GM11168 (cell line): ENCODE data around the gene ANHX.
"Not testable (repeated sequence)": the region's sequence is repeated elsewhere in the genome, so short reads cannot be mapped to it uniquely, and the experiment has no call there.

Source experiments
- in situ Hi-C: fragments of 300-500 bp; cut with MboI; formaldehyde crosslinking; loops from one replicate; pipeline ENCODE4 v1.12.0; 2022; ENCODE audit warnings: low sequenced_read_pairs; ENCODE audit not compliant: unreplicated experiment

ANHX gene

DNA sequence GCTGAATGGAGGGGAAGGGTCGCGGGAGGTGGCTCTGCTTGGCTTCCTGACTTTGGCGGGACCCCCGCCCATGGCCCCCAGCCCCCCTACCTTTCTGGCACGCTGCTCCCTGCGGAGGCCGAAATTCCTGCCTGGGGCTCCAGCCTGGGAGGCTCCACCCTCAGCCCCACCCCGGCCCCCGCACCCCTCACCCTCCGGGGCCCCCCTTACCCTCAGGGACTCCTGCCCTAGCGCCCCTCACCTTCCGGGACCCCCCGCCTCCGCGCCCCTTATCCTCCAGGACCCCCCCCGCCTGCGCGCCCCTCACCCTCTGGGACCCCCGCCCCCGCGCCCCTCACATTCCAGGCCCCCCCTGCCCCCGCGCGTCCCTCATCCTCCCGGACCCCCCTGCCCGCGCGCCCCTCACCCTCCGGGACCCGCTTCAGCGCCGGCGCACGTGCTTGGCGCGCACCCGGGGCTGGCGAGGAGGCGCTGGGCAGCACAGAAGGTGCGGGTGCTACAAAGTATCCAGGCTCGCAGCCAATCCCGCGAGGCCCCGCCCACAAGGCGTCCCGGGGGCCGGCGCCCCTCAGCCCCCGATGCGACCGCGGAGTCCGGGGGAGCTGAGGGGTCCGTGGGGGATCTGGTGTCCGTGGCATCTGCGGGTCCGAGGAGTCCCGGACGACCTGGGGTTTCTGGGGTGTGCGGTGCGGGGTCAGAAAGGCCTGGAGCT lies at the start of gene ANHX:
TSS of gene ANHX (minus strand) at position 477 of the 712 bp plus-strand sequence. CDS start 1,521 bp downstream, outside the sequence.
- in situ Hi-C loops, result no loop called here

DNA sequence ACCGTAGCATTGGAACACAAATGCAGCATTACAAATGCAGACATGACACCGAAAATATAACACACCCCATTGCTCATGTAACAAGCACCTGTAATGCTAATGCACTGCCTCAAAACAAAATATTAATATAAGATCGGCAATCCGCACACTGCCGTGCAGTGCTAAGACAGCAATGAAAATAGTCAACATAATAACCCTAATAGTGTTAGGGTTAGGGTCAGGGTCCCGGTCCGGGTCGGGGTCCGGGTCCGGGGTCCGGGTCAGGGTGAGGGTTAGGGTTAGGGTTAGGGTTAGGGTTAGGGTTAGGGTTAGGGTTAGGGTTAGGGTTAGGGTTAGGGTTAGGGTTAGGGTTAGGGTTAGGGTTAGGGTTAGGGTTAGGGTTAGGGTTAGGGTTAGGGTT lies 29.0 kb upstream of the ANHX start:
- in situ Hi-C loops, result not testable (repeated sequence)

DNA sequence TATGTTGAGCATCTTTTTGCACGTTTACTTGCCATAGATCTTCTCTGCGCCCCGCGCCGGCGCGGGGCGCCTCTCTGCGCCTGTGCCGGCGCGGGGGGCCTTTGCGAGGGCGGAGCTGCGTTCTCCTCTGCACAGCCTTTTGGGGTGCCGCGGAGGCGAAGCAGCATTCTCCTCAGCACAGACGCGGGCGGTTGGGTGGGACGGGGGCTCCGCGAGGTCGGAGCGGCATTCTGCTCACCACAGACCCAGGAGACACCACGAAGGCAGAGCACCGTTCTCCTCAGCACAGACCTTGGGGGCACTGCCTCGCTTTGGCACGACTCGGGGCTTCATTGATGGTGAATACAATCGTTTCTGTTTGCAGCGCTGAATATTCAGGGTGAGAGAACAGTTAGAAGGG lies 28.5 kb upstream of the ANHX start:
- in situ Hi-C loops, result no loop called here

DNA sequence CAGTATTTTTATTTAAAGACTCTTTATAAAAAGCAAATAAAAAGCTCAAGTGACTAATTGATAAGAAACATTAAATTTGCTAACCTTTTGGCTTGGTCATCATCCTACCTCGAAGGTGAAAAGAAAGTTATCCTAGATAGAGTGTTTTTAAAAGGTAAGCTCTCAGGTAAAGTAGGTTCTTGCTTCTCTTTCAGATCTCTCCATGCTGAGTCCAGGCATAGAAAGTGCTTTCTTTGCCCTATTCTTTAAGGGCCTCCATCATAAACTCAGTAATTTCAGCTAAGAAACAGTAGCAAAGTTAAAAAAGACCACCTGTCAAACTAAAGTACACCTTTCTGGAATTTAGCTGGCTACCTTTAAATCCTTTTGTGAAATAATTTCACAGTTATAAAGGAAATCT lies 20.6 kb upstream of the ANHX start:
- in situ Hi-C loops, result no loop called here

DNA sequence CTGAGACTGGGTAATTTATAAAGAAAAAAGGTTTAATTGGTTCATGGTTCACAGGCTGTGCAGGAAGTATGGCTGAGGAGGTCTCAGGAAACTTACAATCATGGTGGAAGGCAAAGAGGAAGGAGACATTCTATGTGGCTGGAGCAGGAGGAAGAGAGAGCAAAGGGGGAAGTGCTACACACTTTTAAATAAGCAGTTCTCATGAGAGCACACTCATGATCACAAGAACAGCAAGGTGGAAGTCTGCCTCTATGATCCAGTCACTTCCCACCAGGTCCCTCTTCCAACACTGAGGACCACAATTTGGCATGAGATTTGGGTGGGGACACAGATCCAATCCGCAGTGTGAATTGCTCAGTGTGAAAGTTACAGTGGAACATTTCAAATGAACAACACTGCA lies 20.2 kb upstream of the ANHX start:
- in situ Hi-C loops, result not testable (repeated sequence)

DNA sequence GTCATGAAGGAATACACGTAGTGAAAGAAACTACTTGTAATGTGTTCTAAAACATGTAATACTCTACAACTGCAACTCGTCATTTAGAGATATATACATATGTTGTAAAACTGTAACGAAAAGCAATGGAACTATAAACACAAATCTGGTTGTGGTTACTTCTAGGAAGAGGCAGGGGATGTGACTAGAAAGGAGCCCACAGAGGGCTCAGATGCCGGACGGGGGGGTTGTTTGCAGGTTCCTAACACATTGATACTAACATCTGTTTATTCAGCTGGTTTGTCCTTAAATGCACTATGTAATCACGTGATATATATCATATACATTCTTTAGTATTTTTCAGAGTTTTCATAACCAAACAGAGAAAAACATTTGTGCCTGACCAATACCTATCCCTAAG lies 16.1 kb upstream of the ANHX start:
- in situ Hi-C loops, result no loop called here

DNA sequence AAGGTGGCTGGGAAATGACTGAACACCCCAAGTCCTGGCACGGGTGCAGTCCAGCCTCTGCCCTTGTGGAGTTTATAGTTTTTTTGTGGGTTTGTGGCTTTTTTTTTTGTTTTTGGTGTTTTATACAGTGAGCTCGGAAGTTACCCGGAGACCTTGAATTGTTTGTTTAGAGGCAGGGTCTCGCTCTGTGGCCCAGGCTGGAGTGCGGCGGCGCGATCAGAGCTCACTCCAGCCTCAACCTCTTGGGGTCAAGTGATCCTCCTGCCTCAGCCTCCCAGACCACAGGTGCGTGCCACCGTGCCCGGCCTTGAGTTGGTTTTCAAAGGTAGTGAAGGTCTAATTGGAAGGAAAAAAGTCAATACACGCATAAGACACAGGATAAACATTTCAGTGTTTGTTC lies 879 bp upstream of the ANHX start:
- in situ Hi-C loops, result no loop called here

DNA sequence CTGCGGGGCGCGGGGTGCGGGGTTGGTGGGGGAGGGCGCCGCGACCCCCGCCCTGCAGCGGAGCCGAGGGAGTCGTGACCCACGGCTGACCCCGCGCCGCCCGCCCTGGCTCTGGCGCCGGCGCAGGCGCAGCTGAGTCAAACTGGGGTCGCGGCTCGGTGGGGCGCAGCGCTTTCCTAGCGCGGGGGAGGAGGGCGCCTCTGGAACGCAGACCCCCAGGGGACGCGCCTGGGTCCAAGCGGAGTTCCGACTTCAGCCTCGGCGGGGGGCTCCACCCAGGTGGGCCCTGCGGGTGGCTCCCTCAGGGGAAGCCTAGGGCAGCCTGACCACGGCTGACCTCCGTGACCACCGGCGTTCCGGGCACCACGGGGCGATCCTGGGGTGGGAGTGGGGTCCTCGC lies 467 bp upstream of the ANHX start:
- in situ Hi-C loops, result no loop called here

DNA sequence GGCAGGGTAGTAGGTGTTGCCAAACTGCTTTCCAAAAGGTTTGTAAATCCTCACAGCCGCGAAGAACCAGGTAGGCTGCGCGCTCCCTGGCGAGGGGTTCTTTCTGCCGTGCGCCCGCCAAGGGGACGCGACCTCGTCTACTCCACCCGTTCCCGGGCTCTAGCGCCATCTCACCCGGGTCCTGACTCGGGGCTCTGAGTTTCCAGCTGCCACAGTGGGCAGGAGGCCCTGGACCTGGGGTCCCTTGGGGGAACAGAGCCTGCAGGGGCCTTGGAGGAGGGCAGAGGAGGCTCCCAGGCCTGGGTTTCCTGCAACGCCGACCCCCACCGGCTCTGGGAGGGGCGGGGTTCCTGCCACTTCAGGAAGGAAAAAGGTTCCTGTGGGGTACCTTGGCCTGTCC lies 706 bp downstream of the ANHX start:
- in situ Hi-C loops, result no loop called here

DNA sequence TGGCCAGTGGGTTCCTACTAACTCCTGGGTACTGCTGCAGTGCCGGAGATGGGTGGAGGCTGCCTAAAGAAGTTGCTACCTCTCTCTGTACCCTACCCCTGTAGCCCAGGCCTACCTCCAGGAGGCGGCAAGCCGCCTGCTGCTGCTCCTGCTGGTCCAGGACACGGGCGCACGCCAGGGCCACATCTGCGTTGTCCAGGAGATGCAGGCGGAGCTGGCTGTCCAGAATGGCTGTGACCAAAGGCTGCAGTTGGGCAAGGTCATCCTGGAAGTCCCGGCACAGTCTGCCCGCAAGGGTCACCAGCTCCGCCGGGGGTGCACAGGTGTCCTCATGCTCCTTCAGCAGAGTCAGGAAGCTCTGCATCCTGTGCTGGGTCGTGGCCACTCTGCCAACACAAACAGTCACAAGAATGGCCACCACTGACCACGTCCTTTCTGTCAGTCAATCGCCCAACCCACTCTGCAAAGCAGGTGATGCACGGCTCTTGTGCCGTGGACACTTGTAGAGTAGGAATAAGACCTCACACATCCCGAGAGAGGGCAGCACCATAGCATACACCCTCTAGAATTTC lies 1.6 kb downstream of the ANHX start:
- in situ Hi-C loops, result no loop called here

DNA sequence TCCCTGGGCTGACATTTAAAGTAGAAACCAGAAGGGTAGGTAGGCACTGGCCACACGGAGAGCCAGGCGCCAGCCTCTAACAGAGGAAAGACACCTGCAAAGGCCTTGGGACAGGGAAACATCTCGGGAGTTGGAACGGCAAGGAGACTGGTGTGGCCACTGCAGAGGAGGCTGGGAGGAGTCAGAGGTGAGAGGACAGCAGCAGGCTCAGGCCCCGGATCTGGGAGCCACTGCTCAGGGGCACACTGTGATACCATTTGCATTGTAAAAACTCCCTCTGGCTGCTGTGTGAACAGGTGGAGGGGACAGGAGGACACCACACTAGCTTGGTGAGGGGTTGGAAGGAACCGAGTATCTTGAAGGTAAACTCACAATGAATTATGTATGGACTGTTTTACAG lies 2.7 kb downstream of the ANHX start:
- in situ Hi-C loops, result no loop called here

DNA sequence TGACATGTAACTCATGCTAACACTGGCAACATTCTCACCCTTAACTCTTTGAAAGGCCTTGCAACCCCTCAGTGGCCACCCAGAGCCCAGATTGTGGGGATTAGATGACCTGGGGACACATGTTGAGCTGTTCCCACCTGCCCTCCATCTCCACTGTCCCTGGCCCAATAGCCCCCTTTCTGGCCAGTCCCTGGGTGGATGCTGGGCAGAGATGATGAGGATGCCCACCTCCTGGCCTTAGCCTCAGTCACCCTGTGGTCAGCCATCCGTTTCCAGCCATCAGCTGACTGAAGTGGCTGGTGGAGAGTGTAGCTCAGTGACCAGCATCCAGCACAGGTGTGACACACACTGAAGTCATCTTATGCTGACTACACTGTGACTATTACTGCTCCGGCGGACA lies 4.7 kb downstream of the ANHX start:
- in situ Hi-C loops, result no loop called here

DNA sequence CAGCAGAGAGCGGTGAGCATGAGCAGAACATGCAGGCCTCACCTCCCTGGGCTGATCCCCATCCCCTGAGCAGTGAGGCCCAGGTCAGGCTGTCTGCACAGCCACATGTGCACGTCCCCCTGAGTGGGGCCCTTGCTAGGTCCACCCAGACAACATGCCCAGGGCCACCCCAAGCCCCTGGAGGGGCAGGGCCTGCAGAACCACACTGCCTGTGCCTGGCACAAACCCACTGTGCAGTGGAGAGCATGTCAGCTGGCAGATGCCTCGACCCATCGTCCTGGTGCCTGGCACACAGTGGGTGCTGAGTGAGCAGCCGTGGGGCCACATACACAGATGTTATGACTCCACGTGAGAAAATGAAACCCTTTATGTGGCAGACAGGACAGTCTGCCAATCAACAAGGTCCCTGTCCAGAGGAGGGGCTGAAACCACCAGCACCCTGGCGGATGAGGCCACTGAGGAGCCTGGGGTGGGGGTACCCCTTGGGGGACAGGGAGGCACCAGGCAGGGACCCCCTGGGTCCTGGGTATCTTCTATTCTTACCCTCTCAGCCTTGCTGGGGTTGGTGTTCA lies 8.3 kb downstream of the ANHX start:
- in situ Hi-C loops, result no loop called here

DNA sequence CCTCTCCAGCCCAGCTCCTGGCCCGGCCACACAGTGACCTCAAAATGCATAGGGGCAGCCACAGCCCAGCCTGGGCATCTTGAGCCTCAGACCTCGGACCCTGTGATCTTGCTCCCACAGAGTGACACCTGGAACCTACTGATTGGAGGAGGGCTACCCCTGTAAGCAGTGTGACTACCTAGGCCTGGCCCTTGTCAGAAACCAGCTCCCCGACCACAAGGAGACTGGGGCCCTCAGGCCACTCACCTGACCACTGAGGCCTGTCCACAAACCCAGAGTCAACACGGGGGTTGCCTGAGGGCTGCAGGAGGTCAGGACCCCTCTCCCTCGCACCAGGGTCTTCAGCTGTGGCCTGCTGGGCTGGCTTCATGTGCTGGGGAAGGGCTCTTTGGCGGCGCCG lies 9.0 kb downstream of the ANHX start:
- in situ Hi-C loops, result no loop called here

DNA sequence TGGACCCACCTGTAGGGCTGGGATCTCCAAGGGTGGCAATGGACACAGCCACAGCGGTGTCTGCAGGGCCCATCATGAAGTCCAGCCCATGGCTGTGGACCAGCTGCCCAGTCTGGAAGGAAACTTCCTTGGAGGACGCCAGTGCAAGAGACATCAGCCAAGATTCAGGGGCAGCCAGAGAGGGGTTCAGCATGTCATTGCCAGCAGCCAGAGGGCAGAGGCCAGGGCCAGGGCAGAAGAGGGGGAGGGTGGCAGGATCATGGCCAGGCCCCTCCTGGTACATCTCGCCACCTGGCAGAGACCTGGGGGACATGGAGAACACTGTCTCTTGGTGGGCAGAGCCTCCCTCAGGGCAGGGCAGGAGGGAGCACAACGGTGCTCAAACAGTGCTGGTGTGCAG lies 10.2 kb downstream of the ANHX start:
- in situ Hi-C loops, result no loop called here

DNA sequence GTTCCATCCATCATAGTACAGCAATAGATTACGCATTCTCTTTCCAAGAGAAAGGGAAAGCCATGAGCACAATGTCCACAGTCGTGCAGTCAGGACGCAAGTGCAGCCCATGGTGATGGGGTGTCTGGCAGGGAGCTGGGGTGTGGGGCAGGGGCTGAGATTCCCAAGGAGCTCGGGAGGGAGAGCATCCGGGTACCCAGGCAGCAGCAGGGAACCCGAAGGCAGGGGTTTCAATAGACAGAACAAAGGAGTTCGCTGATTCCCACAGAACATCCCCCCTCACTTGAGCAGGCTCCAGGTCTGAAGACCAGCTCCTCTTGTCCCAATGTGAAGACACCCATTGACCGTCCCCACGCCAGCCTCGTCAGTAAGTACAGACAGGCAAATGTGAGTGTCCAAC lies 13.5 kb downstream of the ANHX start:
- in situ Hi-C loops, result no loop called here

DNA sequence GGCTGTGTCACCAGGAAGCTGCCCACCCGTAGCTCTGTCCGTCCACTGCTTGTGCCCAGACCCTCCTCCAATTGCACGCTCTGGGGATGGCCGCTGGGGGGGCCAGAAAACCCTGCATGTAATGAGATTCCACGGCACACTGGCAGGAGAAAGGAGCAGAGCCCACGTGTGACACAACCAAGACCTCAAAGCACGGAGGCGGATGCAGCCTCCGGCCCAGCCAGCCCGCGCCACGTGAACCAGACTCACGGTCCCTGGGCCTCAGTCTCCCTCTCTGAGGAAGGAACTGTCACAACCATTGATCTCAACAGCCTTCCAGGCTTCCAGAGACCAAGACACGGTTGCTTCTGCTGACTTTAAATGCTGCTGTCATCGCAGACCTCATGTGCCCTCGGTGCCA lies 14.4 kb downstream of the ANHX start:
- in situ Hi-C loops, result no loop called here

DNA sequence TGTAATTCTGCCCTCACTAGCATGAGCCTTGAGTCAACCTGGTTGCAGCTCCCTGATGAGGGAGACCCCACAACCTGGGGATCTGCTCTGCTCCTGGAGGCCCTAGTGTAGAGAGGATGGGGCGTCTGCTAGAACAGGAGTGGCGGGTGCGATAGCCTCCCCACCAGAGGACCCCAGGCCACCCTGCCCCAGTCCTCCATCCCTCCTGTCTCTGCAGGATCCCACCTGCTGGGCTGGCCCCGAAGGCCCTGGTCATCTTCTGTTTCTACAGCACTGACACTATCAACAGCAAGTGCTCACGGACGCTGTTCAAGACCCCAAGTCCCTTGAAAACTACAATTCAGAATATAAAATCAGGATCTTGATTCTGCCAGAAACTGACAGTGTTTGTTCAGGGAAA lies 15.2 kb downstream of the ANHX start:
- in situ Hi-C loops, result no loop called here

DNA sequence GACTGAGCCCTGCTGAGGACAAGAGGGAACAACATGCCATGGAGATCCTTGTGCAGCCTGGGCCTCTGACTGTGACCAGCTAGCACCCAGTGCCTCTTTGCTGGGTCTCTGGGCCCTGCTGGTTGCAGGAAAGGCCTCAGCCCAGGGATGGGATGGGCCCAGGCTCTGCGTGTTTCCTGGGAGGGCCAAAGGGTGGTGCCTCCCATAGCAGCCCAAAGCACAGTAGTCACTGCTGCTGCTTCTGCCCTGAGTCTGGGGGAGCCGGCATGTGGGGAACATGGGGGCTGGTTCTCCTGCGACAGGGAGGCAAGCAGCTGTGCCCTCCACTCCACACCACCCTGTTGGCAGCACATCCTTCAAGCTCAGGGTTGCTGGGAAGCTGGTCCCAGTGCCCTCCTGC lies 18.5 kb downstream of the ANHX start:
- in situ Hi-C loops, result no loop called here

DNA sequence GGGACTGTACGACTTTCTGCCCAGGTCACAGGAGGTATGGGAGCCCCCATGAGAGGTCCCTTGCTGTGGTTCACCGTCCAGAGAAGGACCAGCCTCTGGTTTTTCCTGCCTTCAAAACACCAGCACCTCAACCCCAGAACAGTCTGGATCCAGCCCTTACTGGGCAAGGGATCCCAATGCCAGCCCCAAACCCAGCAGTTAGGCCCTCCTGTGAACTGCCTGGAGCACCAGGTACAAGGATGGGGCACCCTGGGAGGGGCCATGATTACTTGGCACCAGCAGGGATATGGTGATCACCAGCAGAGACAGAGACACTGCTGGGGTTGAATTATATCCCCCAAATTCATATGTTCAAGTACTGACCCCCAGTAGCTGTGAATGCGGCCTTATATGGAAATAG lies 20.0 kb downstream of the ANHX start:
- in situ Hi-C loops, result no loop called here

DNA sequence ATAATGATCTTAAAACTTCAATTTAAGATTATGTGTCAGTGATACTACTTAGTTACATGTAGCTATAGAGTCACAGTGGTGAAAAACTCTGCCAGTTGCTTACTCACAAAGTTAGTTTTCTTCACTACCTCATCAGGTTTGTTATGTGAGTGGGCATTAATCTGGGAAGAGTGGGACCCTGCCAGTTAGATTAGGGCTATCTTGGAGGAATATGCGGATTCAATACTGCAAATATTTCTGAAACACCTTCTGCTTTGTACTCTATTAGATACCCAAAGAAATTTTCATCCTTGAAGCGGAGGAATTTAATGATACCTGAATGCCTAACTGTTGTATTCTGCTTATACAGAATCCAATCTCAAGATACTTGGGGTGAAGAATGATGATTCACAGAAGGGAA lies 29.3 kb downstream of the ANHX start:
- in situ Hi-C loops, result no loop called here

DNA sequence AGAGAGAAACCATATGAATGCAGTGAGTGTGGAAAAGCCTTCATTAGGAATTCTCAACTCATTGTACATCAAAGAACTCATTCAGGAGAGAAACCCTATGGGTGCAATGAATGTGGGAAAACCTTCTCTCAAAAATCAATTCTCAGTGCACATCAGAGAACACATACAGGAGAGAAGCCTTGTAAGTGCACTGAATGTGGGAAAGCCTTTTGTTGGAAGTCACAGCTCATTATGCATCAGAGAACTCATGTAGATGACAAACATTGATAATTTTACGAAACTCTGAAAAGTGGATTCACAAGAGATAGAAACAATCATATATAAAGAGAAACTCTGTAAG lies 31.4 kb downstream of the ANHX start:
- in situ Hi-C loops, result no loop called here
